Measurements from ENCODE around the gene HOXB9.

Gene HOXB9

GRCh38 chr17:48639136-48639535, 13.0 kb upstream of the HOXB9 start:
- DNase-seq: no peak

GRCh38 chr17:48637323-48638260, 11.4 kb upstream of the HOXB9 start:
- DNase-seq: no peak

GRCh38 chr17:48636177-48637018, 10.2 kb upstream of the HOXB9 start:
- no peak for DNase-seq

GRCh38 chr17:48634493-48635208, 8.5 kb upstream of the HOXB9 start:
- no peak for DNase-seq

GRCh38 chr17:48633266-48633677, 7.1 kb upstream of the HOXB9 start:
- no peak for DNase-seq

- DNase-seq: no peak
Observed at GRCh38 chr17:48632579-48633265, 6.6 kb upstream of the HOXB9 start.

GRCh38 chr17:48631693-48632578, 5.8 kb upstream of the HOXB9 start:
- DNase-seq: no peak

- no peak for DNase-seq
Observed at GRCh38 chr17:48630925-48631692, 5.0 kb upstream of the HOXB9 start.

GRCh38 chr17:48630009-48630924, 4.1 kb upstream of the HOXB9 start:
- DNase-seq: no peak

GRCh38 chr17:48629411-48629759, 3.2 kb upstream of the HOXB9 start:
- DNase-seq: no peak

- no peak for DNase-seq
Observed at GRCh38 chr17:48628649-48629410, 2.7 kb upstream of the HOXB9 start.

- no peak for DNase-seq
Observed at GRCh38 chr17:48627623-48628521, 1.7 kb upstream of the HOXB9 start.

- DNase-seq: no peak
Observed at GRCh38 chr17:48627118-48627597, 1.0 kb upstream of the HOXB9 start.

GRCh38 chr17:48625495-48626244, 488 bp downstream of the HOXB9 start:
- no peak for DNase-seq

- no peak for DNase-seq
Observed at GRCh38 chr17:48624544-48625494, 1.3 kb downstream of the HOXB9 start.

- DNase-seq: no peak
Observed at GRCh38 chr17:48624118-48624517, 2.0 kb downstream of the HOXB9 start.

All from NCI-H446 treated with DMSO at 0.1 percent for 48 hours (cell line).